Stimulated activated CD4-positive, alpha-beta T cell treated with anti-CD3 and anti-CD28 coated beads, TNF-alpha, amount 100 ng/mL, for 1 hour (primary cell): ENCODE results near the gene SMARCB1.

ENCODE experiments used
- DNase-seq, 3 donors: peaks; one replicate each; pipeline ENCODE4 v3.0.0-alpha.2; 2020; ENCODE audit warnings: low read depth in 3 of 3, low spot score in 1 of 3

The SMARCB1 gene

DNA sequence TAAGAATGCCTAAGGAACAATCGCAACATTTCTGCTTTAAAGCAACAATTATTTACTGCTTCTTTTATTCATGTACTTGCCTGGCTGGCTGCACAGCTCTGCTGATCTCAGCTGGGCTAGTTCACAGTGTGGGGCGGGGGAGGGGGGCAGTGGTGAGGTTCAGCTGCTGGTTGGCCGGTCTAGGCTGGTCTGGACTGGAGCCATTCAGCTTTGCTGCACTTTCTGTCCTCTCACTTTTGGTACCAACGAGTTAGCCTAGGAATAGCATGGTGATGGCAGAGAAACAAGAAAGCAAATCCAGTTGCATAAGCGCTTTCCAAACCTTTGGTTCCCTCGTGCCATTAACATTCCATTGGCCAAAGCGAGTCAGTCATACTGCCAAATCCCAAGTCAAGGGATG is 91.5 kb downstream of the SMARCB1 start:
- no peak for DNase-seq

DNA sequence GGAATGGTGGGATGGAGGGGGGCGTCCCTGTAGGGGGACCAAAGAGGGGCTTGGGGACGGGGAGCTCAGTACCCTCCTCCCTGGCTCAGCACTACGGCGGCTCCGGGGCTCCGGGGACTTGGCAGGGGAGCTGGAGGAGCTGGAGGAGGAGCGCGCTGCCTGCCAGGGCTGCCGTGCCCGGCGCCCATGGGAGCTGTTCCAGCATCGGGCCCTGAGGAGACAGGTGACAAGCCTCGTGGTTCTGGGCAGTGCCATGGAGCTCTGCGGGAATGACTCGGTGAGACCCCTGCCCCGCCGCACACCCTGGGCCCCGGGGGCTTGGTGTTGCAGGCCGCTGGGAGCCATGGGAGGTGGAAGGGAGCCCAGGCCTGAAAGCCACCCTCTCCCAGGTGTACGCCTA is 95.6 kb downstream of the SMARCB1 start:
- DNase-seq: no peak

DNA sequence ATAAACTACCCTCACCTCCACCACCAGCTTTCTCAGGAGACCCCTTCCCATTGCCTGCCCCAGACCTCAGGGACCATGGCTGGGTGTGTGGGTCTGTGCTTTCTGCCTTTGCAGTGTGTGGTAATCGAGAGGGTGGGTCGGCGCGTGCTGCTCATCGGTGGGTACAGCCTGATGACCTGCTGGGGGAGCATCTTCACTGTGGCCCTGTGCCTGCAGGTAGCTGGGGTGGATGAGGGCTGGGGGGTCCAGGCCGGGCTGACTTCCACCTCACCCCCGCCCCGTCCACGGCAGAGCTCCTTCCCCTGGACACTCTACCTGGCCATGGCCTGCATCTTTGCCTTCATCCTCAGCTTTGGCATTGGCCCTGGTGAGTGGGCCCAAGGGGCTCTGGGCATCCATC is 96.9 kb downstream of the SMARCB1 start:
- no peak for DNase-seq

DNA sequence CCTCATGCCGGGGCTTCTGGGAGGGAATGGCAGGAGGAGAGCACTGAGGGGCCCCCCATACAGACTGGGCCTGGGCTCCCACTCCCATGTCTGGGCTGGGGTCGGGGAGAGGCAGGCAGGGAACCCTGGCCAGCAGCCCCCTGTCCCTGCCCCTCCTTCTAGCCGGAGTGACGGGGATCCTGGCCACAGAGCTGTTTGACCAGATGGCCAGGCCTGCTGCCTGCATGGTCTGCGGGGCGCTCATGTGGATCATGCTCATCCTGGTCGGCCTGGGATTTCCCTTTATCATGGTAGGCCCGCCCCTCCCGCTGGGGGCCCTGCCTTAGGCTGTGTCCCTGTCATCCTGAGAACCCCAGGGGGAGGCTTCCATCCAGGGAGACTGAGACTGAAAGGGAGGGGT is 97.4 kb downstream of the SMARCB1 start:
- no peak for DNase-seq
